Measurements from ENCODE around the gene TGFBR2.

TGFBR2 gene

GRCh38 chr3:30604093-30604492 lies 2.3 kb upstream of the TGFBR2 start:
- peaks cover 34% of the 10 kb centered on the region for H3K79me2 ChIP-seq (ENCODE audit: insufficient read depth, low read length)
- no peak overlapping the region for H2AFZ ChIP-seq (ENCODE audit: low read length)
- H3K4me1 ChIP-seq (ENCODE audit: insufficient read depth, low read length, poor library complexity, severe bottlenecking) = peaks cover 61% of the 10 kb centered on the region
- peaks cover 14% of the 10 kb centered on the region for H4K20me1 ChIP-seq (ENCODE audit: insufficient read depth, low read length, poor library complexity, severe bottlenecking)
- H3K9me2 ChIP-seq (replicated peaks; ENCODE audit: low read depth, low read length) = no peaks in the 10 kb centered on the region
- H3K9me3 ChIP-seq (ENCODE audit: insufficient read depth, low read depth, low read length) = no peaks in the 10 kb centered on the region
- no peak for TF ChIP-seq CTCF (conservative IDR thresholded peaks at IDR 0.05; ENCODE audit: low read length)
- no peak for TF ChIP-seq EZH2phosphoT487 (IDR thresholded peaks at IDR 0.05; ENCODE audit: borderline replicate concordance)
- no peaks in the 10 kb centered on the region for H3K36me3 ChIP-seq (ENCODE audit: insufficient read depth, low read length)
- peak overlapping the region; percentile 45 for H3K9ac ChIP-seq (ENCODE audit: low read depth, low read length, poor library complexity, severe bottlenecking)
- H3K27me3 ChIP-seq (ENCODE audit: insufficient read depth, low read length, poor library complexity, severe bottlenecking) = no peaks in the 10 kb centered on the region
- H3K4me3 ChIP-seq (ENCODE audit: low read length, poor library complexity, severe bottlenecking) = no peak overlapping the region
- H3K4me2 ChIP-seq (ENCODE audit: low read depth, low read length, poor library complexity, severe bottlenecking) = peak overlapping the region; percentile 94
- peaks cover 5% of the 10 kb centered on the region; the same call in 1 of the 2 replicates for H3F3A ChIP-seq (ENCODE audit: low read depth)

- no peak overlapping the region for H2AFZ ChIP-seq (ENCODE audit: low read length)
- TF ChIP-seq CTCF (conservative IDR thresholded peaks at IDR 0.05; ENCODE audit: low read length) (no peak), EZH2phosphoT487 (IDR thresholded peaks at IDR 0.05; ENCODE audit: borderline replicate concordance) (no peak)
- no peak overlapping the region for H3K4me3 ChIP-seq (ENCODE audit: low read length, poor library complexity, severe bottlenecking)
- peaks cover 19% of the 10 kb centered on the region for H4K20me1 ChIP-seq (ENCODE audit: insufficient read depth, low read length, poor library complexity, severe bottlenecking)
- H3K36me3 ChIP-seq (ENCODE audit: insufficient read depth, low read length) = no peaks in the 10 kb centered on the region
- peaks cover 5% of the 10 kb centered on the region; the same call in 1 of the 2 replicates for H3F3A ChIP-seq (ENCODE audit: low read depth)
- H3K4me2 ChIP-seq (ENCODE audit: low read depth, low read length, poor library complexity, severe bottlenecking) = peak overlapping the region; percentile 94
- H3K9me3 ChIP-seq (ENCODE audit: insufficient read depth, low read depth, low read length) = no peaks in the 10 kb centered on the region
- no peak overlapping the region for H3K9ac ChIP-seq (ENCODE audit: low read depth, low read length, poor library complexity, severe bottlenecking)
- no peaks in the 10 kb centered on the region for H3K27me3 ChIP-seq (ENCODE audit: insufficient read depth, low read length, poor library complexity, severe bottlenecking)
- peaks cover 61% of the 10 kb centered on the region for H3K4me1 ChIP-seq (ENCODE audit: insufficient read depth, low read length, poor library complexity, severe bottlenecking)
- H3K9me2 ChIP-seq (replicated peaks; ENCODE audit: low read depth, low read length) = no peaks in the 10 kb centered on the region
- H3K79me2 ChIP-seq (ENCODE audit: insufficient read depth, low read length) = peaks cover 39% of the 10 kb centered on the region
Measured at GRCh38 chr3:30604558-30604957, 1.8 kb upstream of the TGFBR2 start.

- Histone ChIP-seq H3K36me3 (ENCODE audit: insufficient read depth, low read length) (no peaks in the 10 kb centered on the region), H3K9ac (ENCODE audit: low read depth, low read length, poor library complexity, severe bottlenecking) (no peak overlapping the region), H3K9me3 (ENCODE audit: insufficient read depth, low read depth, low read length) (no peaks in the 10 kb centered on the region), H3K27me3 (ENCODE audit: insufficient read depth, low read length, poor library complexity, severe bottlenecking) (no peaks in the 10 kb centered on the region), H4K20me1 (ENCODE audit: insufficient read depth, low read length, poor library complexity, severe bottlenecking) (peaks cover 24% of the 10 kb centered on the region), H3K79me2 (ENCODE audit: insufficient read depth, low read length) (peaks cover 44% of the 10 kb centered on the region), H2AFZ (ENCODE audit: low read length) (no peak overlapping the region), H3K4me3 (ENCODE audit: low read length, poor library complexity, severe bottlenecking) (no peak overlapping the region), H3K9me2 (replicated peaks; ENCODE audit: low read depth, low read length) (no peaks in the 10 kb centered on the region), H3K4me2 (ENCODE audit: low read depth, low read length, poor library complexity, severe bottlenecking) (peak overlapping the region; percentile 94), H3K4me1 (ENCODE audit: insufficient read depth, low read length, poor library complexity, severe bottlenecking) (peaks cover 63% of the 10 kb centered on the region), H3F3A (ENCODE audit: low read depth) (peaks cover 5% of the 10 kb centered on the region; the same call in 1 of the 2 replicates)
- no peak for TF ChIP-seq EZH2phosphoT487 (IDR thresholded peaks at IDR 0.05; ENCODE audit: borderline replicate concordance)
- TF ChIP-seq CTCF (conservative IDR thresholded peaks at IDR 0.05; ENCODE audit: low read length) = no peak
Measured at GRCh38 chr3:30605005-30605404, 1.4 kb upstream of the TGFBR2 start.
